ENCODE data around the gene ETNK2.

Gene ETNK2

GRCh38 chr1:204147406-204148383 lies 4.1 kb downstream of the ETNK2 start:
- no peak for DNase-seq (ENCODE audit: low read depth)

GRCh38 chr1:204146965-204147364 lies 4.9 kb downstream of the ETNK2 start:
- DNase-seq (ENCODE audit: low read depth), result no peak

GRCh38 chr1:204146309-204146708 lies 5.5 kb downstream of the ETNK2 start:
- no peak for DNase-seq (ENCODE audit: low read depth)

- no peak for DNase-seq (ENCODE audit: low read depth)
Observed at GRCh38 chr1:204145033-204145504, 6.8 kb downstream of the ETNK2 start.

GRCh38 chr1:204143276-204144041 lies 8.4 kb downstream of the ETNK2 start:
- no peak for DNase-seq (ENCODE audit: low read depth)

- DNase-seq (ENCODE audit: low read depth), result no peak
Observed at GRCh38 chr1:204142032-204142974, 9.5 kb downstream of the ETNK2 start.

- DNase-seq (ENCODE audit: low read depth), result no peak
Observed at GRCh38 chr1:204141131-204141530, 10.7 kb downstream of the ETNK2 start.

- DNase-seq (ENCODE audit: low read depth), result no peak
Observed at GRCh38 chr1:204139952-204140351, 11.9 kb downstream of the ETNK2 start.

- DNase-seq (ENCODE audit: low read depth), result no peak
Observed at GRCh38 chr1:204139088-204139487, 12.8 kb downstream of the ETNK2 start.

- no peak for DNase-seq (ENCODE audit: low read depth)
Observed at GRCh38 chr1:204136814-204137213, 15.0 kb downstream of the ETNK2 start.

GRCh38 chr1:204134103-204134502 lies 17.7 kb downstream of the ETNK2 start:
- DNase-seq (ENCODE audit: low read depth), result no peak

GRCh38 chr1:204132718-204133117 lies 19.1 kb downstream of the ETNK2 start:
- no peak for DNase-seq (ENCODE audit: low read depth)

- no peak for DNase-seq (ENCODE audit: low read depth)
Observed at GRCh38 chr1:204131978-204132377, 19.9 kb downstream of the ETNK2 start.

GRCh38 chr1:204130981-204131892 lies 20.6 kb downstream of the ETNK2 start:
- peak; percentile 96 for DNase-seq (ENCODE audit: low read depth)

- peak; percentile 15 for DNase-seq (ENCODE audit: low read depth)
Observed at GRCh38 chr1:204130178-204130577, 21.7 kb downstream of the ETNK2 start.

GRCh38 chr1:204128964-204129896 lies 22.6 kb downstream of the ETNK2 start:
- peak; percentile 76 for DNase-seq (ENCODE audit: low read depth)

- DNase-seq (ENCODE audit: low read depth), result peak; percentile 40
Observed at GRCh38 chr1:204128464-204128963, 23.3 kb downstream of the ETNK2 start.

GRCh38 chr1:204127597-204128242 lies 24.1 kb downstream of the ETNK2 start:
- DNase-seq (ENCODE audit: low read depth), result peak; percentile 90

- no peak for DNase-seq (ENCODE audit: low read depth)
Observed at GRCh38 chr1:204126956-204127355, 24.9 kb downstream of the ETNK2 start.

Measured in ELR (cell line).